HepG2 (cell line): ENCODE measurements around the gene ANKEF1. TPM values are rescaled to one million over a fixed set of nuclear protein-coding genes. Genes with fewer than 3 reads are reported as not detected.
A peak's percentile ranks its signal among the peaks of the same experiment; 100 is the strongest.

Experiments used
- ATAC-seq: fragments of 200-7000 bp; cut with Tn5 transposase; 3 replicates; pipeline ENCODE4 v1.9.1; 2020; ENCODE audit warnings: mild to moderate bottlenecking, moderate library complexity
- BruUV-seq: library from RNA; stranded (reverse); fragments of 400-500 nt; replicated peaks from 2 replicates; lab custom pipeline; 2021; lab: Mats Ljungman, UMichigan
- CTCF ChIA-PET: fragments of 300-600 bp; formaldehyde crosslinking; extraction: SDS; loops from one replicate; lab custom pipeline; 2021; ENCODE audit warnings: low total read pairs, inconsistent platforms, low intra/inter-chr PET ratio; lab: Yijun Ruan, JAX
- POLR2A ChIA-PET: fragments of 350-600 bp; sonication (Branson Sonifier 250); formaldehyde crosslinking; loops from one replicate; lab custom pipeline; 2020; ENCODE audit warnings: antibody characterized with exemption, inconsistent platforms; lab: Yijun Ruan, JAX
- DNase-seq: peaks from one replicate; pipeline ENCODE4 v3.0.0-alpha.2; 2015; ENCODE audit warnings: low spot score
- FAIRE-seq: peaks from 3 replicates; lab custom pipeline; 2011; peaks lifted over from hg19 to GRCh38; lab: Jason Lieb, UNC
- H2AFZ ChIP-seq: one replicate; pipeline ENCODE4 v1.6.1; 2011; ENCODE audit warnings: low read length, inconsistent platforms
- H3K27ac ChIP-seq: fragments of 300-600 bp; 3 replicates; pipeline ENCODE4 v1.8.0; 2011; ENCODE audit warnings: mixed run types, mild to moderate bottlenecking, mixed read lengths, low read length, inconsistent platforms; ENCODE audit not compliant: insufficient read depth; ENCODE audit errors: extremely low read length
- H3K27me3 ChIP-seq, 2 experiments: fragments of 200-600 bp in 1 of 2; 2 replicates in 1 of 2; 3 replicates in 1 of 2; pipeline versions ENCODE4 v1.6.0 to v1.8.0; 2011; ENCODE audit warnings: low read length in 2 of 2, mild to moderate bottlenecking in 2 of 2, moderate library complexity in 2 of 2, inconsistent platforms in 1 of 2; ENCODE audit not compliant: insufficient read depth in 2 of 2, control insufficient read depth in 1 of 2
- H3K36me3 ChIP-seq, 2 experiments: fragments of 200-600 bp in 1 of 2; replicated peaks in 1 of 2; 2 replicates in 1 of 2; 3 replicates in 1 of 2; pipeline versions ENCODE4 v1.5.1 to v1.8.0; 2011; ENCODE audit warnings: low read length in 2 of 2, inconsistent platforms in 1 of 2; ENCODE audit not compliant: insufficient read depth in 2 of 2, control insufficient read depth in 1 of 2
- H3K4me1 ChIP-seq: 2 replicates; pipeline ENCODE4 v1.5.1; 2012; ENCODE audit warnings: low read length, inconsistent platforms; ENCODE audit not compliant: insufficient read depth
- H3K4me2 ChIP-seq: 2 replicates; pipeline ENCODE4 v1.6.0; 2011; ENCODE audit warnings: low read depth, low read length, inconsistent platforms
- H3K4me3 ChIP-seq, 3 experiments: fragments of 200-600 bp in 1 of 3; sonication (generic), shearing (Covaris generic) in 1 of 3; replicated peaks in 1 of 3; 2 replicates each; pipeline ENCODE4 v1.5.1; 2011 to 2016; ENCODE audit warnings: low read length in 3 of 3, inconsistent platforms in 2 of 3, low read depth in 2 of 3, mild to moderate bottlenecking in 2 of 3, control low read depth in 1 of 3, mixed read lengths in 1 of 3; ENCODE audit not compliant: insufficient read depth in 1 of 3
- H3K79me2 ChIP-seq: one replicate; pipeline ENCODE4 v1.6.1; 2011; ENCODE audit warnings: low read length, inconsistent platforms; ENCODE audit not compliant: insufficient read depth
- H3K9ac ChIP-seq: 2 replicates; pipeline ENCODE4 v1.6.0; 2011; ENCODE audit warnings: mild to moderate bottlenecking, low read depth, low read length, inconsistent platforms; ENCODE audit not compliant: insufficient read depth
- H3K9me3 ChIP-seq: 2 replicates; pipeline ENCODE4 v1.5.1; 2012; ENCODE audit warnings: mild to moderate bottlenecking, low read length
- H4K20me1 ChIP-seq: 2 replicates; pipeline ENCODE4 v1.6.0; 2011; ENCODE audit warnings: inconsistent platforms, mild to moderate bottlenecking, low read length, moderate library complexity; ENCODE audit not compliant: insufficient read depth
- CEBPB ChIP-seq: IDR thresholded peaks from 2 replicates; pipeline ENCODE4 v1.6.1; 2011; ENCODE audit warnings: low read depth, low read length, improper control_type of control experiment, borderline replicate concordance
- GATAD2A ChIP-seq: IDR thresholded peaks from 2 replicates; pipeline ENCODE4 v1.6.1; 2016
- NFE2 ChIP-seq: sonication (generic); formaldehyde crosslinking; IDR thresholded peaks from 2 replicates; pipeline ENCODE4 v1.4.0; 2020; ENCODE audit warnings: missing genetic modification reagents
- ZNF292 ChIP-seq: sonication (generic); formaldehyde crosslinking; IDR thresholded peaks from 2 replicates; pipeline ENCODE4 v1.8.1; 2022; ENCODE audit warnings: mild to moderate bottlenecking, low read depth, missing genetic modification reagents, borderline replicate concordance
- ZNF556 ChIP-seq: sonication (generic); formaldehyde crosslinking; IDR thresholded peaks from 2 replicates; pipeline ENCODE4 v1.4.0; 2020; ENCODE audit warnings: mild to moderate bottlenecking, missing genetic modification reagents, borderline replicate concordance
- WGBS: methylation state at CpG from one replicate; pipeline ENCODE4 v1.1.6; 2017; ENCODE audit warnings: low lambda C conversion rate; 5-methylcytosine and 5-hydroxymethylcytosine counted together
- in situ Hi-C: cut with HindIII; loops from 2 replicates; pipeline ENCODE4 v1.10.0; 2017; ENCODE audit warnings: low pct_unique_long_range_greater_than_20kb; ENCODE audit not compliant: extremely low pct_ligation_motif_present
- intact Hi-C: fragments of 100-400 bp; cut with micrococcal nuclease; formaldehyde crosslinking; loops from one replicate; pipeline ENCODE4 v1.10.0; 2022; ENCODE audit not compliant: unreplicated experiment
- polyA plus RNA-seq, 8 experiments: library from polyadenylated mRNA; depleted of rRNA in 3 of 8; stranded (reverse) in 7 of 8; unstranded in 1 of 8; fragments of >200 nt; fragmentation: Illumina TruSeq in 4 of 8; extraction: Trizol in 4 of 8; gene quantifications; 2 replicates each; pipeline versions ENCODE4 v1.2.1 to v1.2.3, GENCODE V29; 2011 to 2016; ENCODE audit warnings: low read depth in 4 of 8, missing spikeins in 1 of 8, mixed read lengths in 1 of 8; ENCODE audit not compliant: insufficient read depth in 1 of 8
- total RNA-seq, 5 experiments: library from RNA; depleted of rRNA; stranded (reverse); fragments of >200 nt; fragmentation: Illumina TruSeq; extraction: Trizol; gene quantifications; 2 replicates each; pipeline ENCODE4 v1.2.3, GENCODE V29; 2016; ENCODE audit warnings: low read depth in 1 of 5
- TF ChIP-seq, protein P1 (sequence below): sonication (generic); formaldehyde crosslinking; IDR thresholded peaks from 2 replicates; pipeline ENCODE4 v1.5.1; 2020; ENCODE audit warnings: mild to moderate bottlenecking, missing genetic modification reagents, moderate library complexity
- TF ChIP-seq, protein P2 (sequence below): IDR thresholded peaks from 2 replicates; pipeline ENCODE4 v1.6.1; 2016; ENCODE audit warnings: low read depth, control low read depth
- TF ChIP-seq, protein P3 (sequence below): sonication (generic); formaldehyde crosslinking; IDR thresholded peaks from 2 replicates; pipeline ENCODE4 v1.8.1; 2023; ENCODE audit warnings: mild to moderate bottlenecking, moderate library complexity, missing genetic modification reagents
- TF ChIP-seq, protein P4 (sequence below): sonication (generic); formaldehyde crosslinking; IDR thresholded peaks from 2 replicates; pipeline ENCODE4 v1.5.0; 2020; ENCODE audit warnings: mild to moderate bottlenecking, missing genetic modification reagents, moderate library complexity

ANKEF1 gene
- total and polyA plus RNA-seq, 2 of the 13 experiments (the other 11 are each of a cell fraction or from before 2014, with no cell fraction given), result 3.1 to 8.6 TPM

DNA sequence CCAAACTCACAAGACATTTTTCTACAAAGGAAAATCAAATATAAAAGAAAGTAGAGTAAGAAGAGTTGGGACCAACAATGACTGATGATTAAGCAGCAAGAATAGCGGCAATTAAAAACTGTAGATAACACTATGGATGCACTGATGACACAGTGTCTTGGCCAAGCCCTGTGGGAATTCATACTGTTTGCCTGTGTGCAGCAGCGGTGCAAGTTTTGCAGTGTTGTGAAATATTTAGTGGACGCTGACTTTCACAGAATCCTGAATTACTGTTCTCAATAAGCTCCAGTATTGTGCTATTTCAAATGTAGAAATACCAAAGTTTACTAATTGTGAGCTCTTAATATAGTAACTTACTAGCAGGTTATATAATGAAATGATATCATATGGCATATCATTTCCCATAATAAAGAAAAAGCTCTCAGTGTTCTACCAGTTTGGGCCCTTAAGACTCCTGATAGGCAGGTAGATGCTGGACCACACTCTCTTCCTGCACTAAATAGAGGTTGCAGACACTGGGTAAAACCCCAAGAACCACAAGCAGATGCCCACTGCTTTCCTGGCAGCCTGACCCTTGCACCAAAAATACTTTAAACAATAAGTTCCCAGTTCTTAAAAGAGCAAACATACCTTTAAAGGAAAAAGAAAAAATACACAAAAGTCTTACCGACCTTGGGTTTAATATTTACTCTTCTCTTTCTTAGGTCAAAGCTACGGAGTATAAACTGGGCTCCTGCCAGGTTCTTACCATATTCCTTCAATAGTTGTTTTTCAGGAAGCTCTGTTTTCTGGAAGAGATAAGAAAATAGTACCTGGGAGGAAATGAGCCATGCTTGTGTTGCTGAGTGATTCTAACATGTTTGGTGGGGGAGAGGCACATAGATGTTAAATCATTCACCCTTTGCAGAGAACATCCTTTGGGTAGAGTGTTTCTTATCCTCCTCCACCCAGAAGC lies 41.6 kb downstream of the ANKEF1 start (continued):
- peak; percentile 79 for TF ChIP-seq CEBPB
- TF ChIP-seq ZNF292 (CRISPR knock-in tag), result no peak
- TF ChIP-seq, protein P1, sequence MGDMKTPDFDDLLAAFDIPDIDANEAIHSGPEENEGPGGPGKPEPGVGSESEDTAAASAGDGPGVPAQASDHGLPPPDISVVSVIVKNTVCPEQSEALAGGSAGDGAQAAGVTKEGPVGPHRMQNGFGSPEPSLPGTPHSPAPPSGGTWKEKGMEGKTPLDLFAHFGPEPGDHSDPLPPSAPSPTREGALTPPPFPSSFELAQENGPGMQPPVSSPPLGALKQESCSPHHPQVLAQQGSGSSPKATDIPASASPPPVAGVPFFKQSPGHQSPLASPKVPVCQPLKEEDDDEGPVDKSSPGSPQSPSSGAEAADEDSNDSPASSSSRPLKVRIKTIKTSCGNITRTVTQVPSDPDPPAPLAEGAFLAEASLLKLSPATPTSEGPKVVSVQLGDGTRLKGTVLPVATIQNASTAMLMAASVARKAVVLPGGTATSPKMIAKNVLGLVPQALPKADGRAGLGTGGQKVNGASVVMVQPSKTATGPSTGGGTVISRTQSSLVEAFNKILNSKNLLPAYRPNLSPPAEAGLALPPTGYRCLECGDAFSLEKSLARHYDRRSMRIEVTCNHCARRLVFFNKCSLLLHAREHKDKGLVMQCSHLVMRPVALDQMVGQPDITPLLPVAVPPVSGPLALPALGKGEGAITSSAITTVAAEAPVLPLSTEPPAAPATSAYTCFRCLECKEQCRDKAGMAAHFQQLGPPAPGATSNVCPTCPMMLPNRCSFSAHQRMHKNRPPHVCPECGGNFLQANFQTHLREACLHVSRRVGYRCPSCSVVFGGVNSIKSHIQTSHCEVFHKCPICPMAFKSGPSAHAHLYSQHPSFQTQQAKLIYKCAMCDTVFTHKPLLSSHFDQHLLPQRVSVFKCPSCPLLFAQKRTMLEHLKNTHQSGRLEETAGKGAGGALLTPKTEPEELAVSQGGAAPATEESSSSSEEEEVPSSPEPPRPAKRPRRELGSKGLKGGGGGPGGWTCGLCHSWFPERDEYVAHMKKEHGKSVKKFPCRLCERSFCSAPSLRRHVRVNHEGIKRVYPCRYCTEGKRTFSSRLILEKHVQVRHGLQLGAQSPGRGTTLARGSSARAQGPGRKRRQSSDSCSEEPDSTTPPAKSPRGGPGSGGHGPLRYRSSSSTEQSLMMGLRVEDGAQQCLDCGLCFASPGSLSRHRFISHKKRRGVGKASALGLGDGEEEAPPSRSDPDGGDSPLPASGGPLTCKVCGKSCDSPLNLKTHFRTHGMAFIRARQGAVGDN (CRISPR knock-in tag), result no peak
- 0 out of 2 replicates have a peak, but pooled peaks have one; percentile 17 for TF ChIP-seq GATAD2A (CRISPR knock-in tag)
- TF ChIP-seq, all 625 proteins: peak for 3

DNA sequence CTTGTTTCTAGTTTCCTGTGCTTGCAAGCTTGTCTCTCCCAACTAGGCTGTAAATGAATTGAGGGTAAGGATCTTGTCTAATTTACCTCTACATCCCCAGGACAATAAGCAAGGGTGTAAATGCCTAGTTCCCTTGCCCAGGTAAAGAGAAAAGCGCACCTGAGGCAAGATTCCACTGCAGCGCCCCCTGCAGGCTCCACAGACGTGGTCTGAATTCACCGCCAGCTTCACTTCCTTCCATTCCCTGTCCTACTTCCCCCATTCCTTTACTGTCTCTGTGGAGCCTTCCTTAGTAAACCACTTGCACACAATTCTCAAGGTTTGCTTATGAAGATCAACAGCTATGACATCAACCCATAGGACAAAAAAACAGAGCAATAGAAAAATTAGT lies 42.3 kb downstream of the ANKEF1 start:
- H3K79me2 ChIP-seq, result no peaks in the 10 kb centered on the region
- no peak overlapping the region for H2AFZ ChIP-seq
- H3K36me3 ChIP-seq, result no peaks in the 10 kb centered on the region
- no peak overlapping the region for H3K27ac ChIP-seq
- H3K9me3 ChIP-seq, result no peaks in the 10 kb centered on the region
- CTCF ChIA-PET, result interaction anchor here (1.9 kb wide), 1 partner anchor 99 kb away, joined by 7 read pairs; no protein-coding TSS in a partner anchor
- H3K4me1 ChIP-seq, result peaks cover 14% of the 10 kb centered on the region
- POLR2A ChIA-PET, result interaction anchor here (1.3 kb wide), 1 partner anchor 358 kb away, joined by 3 read pairs; the partner anchor contains the start of gene SLX4IP
- H3K4me3 ChIP-seq, result no peak overlapping the region
- DNase-seq (no peak), ATAC-seq (peak; percentile 52), FAIRE-seq (no peak)
- 27% methylated on average over 4 of the region's 4 CpGs for WGBS
- in situ Hi-C loops (loop anchor here (25.0 kb wide), 2 partner anchors 665 to 1460 kb away; no protein-coding TSS in a partner anchor), intact Hi-C loops (loop anchor here (1.0 kb wide), 1 partner anchor 99 kb away; no protein-coding TSS in a partner anchor)
- no peaks in the 10 kb centered on the region for H3K27me3 ChIP-seq
- H4K20me1 ChIP-seq, result no peaks in the 10 kb centered on the region
- H3K4me2 ChIP-seq, result peak overlapping the region; percentile 16; the same call in 1 of the 2 replicates
- BruUV-seq, result no TSS peak
- H3K9ac ChIP-seq, result no peak overlapping the region
- TF ChIP-seq, protein P2, sequence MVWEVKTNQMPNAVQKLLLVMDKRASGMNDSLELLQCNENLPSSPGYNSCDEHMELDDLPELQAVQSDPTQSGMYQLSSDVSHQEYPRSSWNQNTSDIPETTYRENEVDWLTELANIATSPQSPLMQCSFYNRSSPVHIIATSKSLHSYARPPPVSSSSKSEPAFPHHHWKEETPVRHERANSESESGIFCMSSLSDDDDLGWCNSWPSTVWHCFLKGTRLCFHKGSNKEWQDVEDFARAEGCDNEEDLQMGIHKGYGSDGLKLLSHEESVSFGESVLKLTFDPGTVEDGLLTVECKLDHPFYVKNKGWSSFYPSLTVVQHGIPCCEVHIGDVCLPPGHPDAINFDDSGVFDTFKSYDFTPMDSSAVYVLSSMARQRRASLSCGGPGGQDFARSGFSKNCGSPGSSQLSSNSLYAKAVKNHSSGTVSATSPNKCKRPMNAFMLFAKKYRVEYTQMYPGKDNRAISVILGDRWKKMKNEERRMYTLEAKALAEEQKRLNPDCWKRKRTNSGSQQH (CRISPR knock-in tag), result no peak
- TF ChIP-seq, protein P3, sequence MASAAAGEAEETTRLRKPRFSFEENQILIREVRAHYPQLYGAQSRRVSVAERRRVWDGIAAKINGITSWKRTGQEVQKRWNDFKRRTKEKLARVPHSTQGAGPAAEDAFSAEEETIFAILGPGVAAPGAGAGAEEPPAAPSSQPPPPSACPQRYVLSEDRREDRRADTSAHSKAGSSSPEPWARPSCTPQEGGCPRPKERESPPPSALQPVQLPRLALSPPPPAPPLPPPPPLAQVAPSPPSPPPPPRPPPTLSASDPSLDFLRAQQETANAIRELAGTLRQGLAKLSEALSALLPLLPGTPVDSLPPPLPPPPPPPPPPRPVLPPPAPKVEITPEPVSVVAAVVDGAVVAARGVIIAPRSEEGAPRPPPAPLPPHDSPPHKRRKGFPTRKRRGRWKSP (CRISPR knock-in tag), result no peak
- TF ChIP-seq NFE2, result no peak
- TF ChIP-seq ZNF556 (CRISPR knock-in tag), result no peak
- TF ChIP-seq, protein P4, sequence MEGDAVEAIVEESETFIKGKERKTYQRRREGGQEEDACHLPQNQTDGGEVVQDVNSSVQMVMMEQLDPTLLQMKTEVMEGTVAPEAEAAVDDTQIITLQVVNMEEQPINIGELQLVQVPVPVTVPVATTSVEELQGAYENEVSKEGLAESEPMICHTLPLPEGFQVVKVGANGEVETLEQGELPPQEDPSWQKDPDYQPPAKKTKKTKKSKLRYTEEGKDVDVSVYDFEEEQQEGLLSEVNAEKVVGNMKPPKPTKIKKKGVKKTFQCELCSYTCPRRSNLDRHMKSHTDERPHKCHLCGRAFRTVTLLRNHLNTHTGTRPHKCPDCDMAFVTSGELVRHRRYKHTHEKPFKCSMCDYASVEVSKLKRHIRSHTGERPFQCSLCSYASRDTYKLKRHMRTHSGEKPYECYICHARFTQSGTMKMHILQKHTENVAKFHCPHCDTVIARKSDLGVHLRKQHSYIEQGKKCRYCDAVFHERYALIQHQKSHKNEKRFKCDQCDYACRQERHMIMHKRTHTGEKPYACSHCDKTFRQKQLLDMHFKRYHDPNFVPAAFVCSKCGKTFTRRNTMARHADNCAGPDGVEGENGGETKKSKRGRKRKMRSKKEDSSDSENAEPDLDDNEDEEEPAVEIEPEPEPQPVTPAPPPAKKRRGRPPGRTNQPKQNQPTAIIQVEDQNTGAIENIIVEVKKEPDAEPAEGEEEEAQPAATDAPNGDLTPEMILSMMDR (CRISPR knock-in tag), result peak; percentile 61
